ENCODE data around the gene HS6ST3.

HS6ST3 gene

DNA sequence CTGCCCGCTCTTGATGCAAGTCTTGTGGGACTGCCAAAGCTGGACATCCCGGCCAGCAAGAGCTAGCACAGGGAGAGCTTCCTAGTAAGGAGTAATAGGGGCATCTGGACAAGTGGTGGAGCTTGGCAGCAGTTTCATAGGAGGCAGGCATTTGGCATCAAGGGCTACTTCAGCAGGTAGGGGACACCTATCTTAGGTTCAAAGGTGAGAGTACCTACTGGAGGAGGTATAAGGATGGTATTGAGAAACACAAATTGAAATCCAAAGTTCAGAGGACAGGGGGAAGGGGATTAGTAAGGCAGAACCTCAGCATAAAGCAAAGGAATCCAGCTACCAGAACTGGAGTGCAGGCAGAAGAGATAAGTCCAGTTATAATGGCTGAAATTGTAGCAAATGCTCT lies 462.7 kb downstream of the HS6ST3 start:
- DNase-seq = no peak

GRCh38 chr13:96553796-96554195 lies 463.9 kb downstream of the HS6ST3 start:
- no peak for DNase-seq

DNA sequence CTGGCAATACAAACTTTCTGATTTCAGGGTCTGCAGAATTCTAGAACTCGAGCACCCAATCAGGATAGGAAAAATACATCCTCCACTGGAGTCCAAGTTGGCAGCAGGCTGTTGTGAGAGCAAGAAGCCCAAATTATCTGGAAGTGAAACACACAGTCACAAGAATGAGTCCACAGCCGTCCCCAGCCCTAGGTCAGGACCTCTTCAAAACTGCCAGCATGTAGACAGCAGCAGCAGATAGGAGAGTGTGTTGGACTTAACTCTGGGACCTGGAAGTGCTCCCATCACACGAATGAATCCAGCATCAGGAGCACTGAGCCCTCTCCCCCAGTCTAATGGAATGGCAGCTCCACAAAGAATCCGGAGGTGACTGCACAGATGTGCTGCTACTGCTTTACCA lies 483.7 kb downstream of the HS6ST3 start:
- DNase-seq = no peak

- no peak for DNase-seq
These were observed 485.8 kb downstream of the HS6ST3 start for GRCh38 chr13:96575423-96576320.

GRCh38 chr13:96581741-96582140 lies 491.8 kb downstream of the HS6ST3 start:
- no peak for DNase-seq

- DNase-seq = no peak
These were observed 525.3 kb downstream of the HS6ST3 start for GRCh38 chr13:96615252-96615651.

GRCh38 chr13:96617528-96617927 lies 527.6 kb downstream of the HS6ST3 start:
- no peak for DNase-seq

GRCh38 chr13:96621634-96622183 lies 531.8 kb downstream of the HS6ST3 start:
- DNase-seq = no peak

- DNase-seq = no peak
These were observed 539.4 kb downstream of the HS6ST3 start for GRCh38 chr13:96629331-96629730.

DNA sequence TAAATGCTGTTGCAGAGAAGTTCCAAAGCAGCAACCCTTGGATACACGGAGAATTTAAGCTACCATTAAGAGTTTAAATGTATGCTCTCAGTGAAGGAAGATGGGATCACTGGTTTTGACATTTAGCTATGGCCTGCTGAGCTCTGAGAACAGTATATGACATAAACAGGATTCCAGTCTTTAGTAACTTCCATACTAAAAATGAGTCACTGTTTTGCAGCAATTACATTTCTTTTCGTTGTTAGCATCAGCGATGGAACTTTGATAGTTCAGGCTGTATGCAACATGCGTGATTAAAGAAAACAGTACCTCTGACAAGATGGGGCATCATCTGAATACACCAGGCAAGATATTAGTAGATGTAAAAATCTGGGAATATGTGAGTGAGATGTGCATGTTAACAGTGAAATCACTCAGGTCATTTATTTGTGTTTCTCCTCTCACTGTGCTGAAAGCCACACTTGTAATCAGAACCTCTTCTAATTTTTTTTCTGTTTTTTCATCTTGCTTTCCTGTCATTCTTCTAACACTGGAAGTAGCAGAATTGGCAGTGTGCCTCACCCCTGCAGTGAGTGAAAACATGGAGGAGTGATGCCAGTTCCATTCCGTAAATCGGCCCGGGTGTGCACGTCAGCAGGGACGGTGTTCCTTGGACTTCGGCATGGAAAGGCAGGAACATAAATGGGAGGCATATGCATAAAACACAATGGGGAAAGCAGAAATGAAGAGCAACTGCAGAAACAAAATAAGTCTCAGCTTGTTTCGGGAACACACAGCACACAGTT lies 542.8 kb downstream of the HS6ST3 start:
- DNase-seq = no peak

GRCh38 chr13:96636001-96636709 lies 546.2 kb downstream of the HS6ST3 start:
- no peak for DNase-seq

- no peak for DNase-seq
These were observed 547.1 kb downstream of the HS6ST3 start for GRCh38 chr13:96637039-96637438.

DNA sequence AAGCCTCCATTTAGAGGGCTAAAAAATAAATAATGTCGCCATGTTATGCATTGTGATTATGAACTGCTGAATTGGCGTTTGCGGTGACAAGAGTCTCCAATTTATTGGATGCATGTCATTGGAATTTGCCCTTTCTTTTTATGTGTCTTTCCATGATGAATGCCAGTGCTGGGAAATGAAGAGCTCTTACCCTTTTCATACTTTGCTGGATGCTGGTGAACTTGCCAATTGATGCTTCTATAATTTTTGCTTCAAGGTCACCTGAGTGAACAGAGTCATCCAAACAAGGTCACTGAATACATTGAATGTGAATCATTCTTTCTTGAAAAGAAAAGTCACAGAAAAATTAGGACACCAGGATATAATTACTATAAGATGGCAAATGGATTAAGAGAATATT lies 556.2 kb downstream of the HS6ST3 start:
- DNase-seq = no peak

GRCh38 chr13:96646515-96647211 lies 556.8 kb downstream of the HS6ST3 start:
- DNase-seq = no peak

- no peak for DNase-seq
These were observed 560.5 kb downstream of the HS6ST3 start for GRCh38 chr13:96650301-96650886.

DNA sequence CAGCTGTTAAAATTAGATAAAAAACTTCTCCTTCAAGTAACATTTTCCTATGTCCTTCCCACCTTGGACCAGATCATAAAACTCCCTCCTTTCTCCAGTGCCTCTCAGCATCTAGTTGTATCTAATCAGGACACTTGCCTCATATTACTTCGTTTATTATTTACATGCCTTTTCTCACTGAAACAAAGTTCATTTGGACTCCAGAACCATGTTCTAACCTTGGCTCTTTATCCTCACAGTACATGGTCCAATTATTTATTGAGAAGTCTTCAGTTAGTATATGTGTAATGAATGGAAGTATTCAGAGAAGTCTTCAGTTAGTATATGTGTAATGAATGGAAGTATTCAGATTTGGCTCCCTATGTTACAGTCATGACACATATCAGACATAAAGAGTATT lies 561.7 kb downstream of the HS6ST3 start:
- no peak for DNase-seq

GRCh38 chr13:96652506-96652905 lies 562.6 kb downstream of the HS6ST3 start:
- DNase-seq = no peak

GRCh38 chr13:96661612-96662011 lies 571.7 kb downstream of the HS6ST3 start:
- DNase-seq = no peak

DNA sequence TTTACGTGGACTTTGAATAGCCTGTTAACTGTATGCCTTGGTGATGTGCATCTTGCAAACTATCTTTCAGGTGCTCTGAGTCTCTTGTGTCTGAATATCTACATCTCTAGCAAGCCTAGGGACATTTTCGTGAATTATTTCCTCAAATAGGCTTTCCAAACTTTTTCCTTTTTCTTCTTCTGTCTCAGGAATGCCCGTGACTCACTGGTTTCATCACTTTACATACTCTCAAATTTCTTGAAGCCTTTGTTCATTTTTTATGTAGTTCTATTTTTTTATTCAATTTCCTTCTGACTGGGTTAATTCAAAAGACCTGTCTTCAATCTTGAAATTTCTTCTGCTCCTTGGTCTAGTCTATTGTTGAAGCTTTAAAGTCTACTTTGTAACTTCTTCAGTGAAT lies 572.1 kb downstream of the HS6ST3 start:
- DNase-seq = no peak

DNA sequence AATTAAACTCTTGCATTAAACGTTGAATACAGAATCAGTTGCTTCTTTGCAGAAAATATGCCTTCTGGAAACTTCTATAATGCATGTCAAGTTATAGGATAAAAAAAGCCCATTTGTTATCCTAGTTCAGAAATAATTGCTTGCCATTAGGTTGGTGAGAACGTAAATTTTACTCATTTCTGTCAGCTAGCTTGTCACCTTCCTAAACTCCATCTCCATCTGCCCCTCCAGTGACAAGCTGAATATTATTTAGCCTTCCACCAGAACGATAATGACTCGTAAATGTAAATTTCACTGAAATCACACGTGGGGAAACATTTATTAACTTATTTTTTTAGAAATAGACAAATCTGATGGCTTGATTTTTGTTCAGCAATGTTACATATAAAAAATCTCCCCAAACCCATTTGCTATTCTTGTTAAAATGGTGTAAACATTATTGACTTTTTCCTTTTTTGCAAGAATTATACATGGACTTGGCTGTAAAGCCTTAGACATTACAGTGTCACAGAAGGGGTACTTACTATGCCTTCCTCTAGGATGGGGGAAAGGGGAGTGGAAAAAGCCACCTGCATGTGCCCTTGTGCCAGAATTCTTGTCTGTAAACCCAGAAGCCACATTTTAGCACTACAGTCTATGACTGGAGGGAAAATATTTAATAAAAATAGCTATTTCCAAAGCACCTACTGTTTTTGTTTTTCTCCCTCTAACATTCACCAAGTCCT lies 577.5 kb downstream of the HS6ST3 start:
- no peak for DNase-seq

DNA sequence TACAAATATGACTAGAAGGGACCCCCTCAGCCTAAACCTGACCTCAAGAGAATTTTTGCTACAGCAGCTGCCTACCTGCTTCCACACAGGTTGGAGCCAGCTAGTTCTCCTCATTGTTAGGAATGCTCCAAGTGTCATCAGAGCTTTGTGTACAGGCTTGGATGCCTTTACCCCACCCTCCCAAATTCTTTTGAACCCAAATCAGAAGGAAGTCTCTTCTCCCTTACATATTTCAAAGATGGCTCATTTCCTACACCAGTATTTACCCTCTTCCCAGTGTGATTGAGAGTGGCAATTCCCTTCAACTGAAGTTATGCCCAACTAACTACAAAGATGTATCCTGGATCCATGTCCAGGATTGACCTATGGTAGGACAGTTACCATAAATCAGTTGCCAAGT lies 581.2 kb downstream of the HS6ST3 start:
- DNase-seq = no peak
